HG03354 (cell line): ENCODE data around the gene TRIM17.

ENCODE experiments used
- ATAC-seq: cut with Tn5 transposase; IDR thresholded peaks from one replicate; pipeline ENCODE4 v1.9.1; 2021; ENCODE audit warnings: mild to moderate bottlenecking; ENCODE audit not compliant: unreplicated experiment, poor library complexity, severe bottlenecking

The TRIM17 gene

DNA sequence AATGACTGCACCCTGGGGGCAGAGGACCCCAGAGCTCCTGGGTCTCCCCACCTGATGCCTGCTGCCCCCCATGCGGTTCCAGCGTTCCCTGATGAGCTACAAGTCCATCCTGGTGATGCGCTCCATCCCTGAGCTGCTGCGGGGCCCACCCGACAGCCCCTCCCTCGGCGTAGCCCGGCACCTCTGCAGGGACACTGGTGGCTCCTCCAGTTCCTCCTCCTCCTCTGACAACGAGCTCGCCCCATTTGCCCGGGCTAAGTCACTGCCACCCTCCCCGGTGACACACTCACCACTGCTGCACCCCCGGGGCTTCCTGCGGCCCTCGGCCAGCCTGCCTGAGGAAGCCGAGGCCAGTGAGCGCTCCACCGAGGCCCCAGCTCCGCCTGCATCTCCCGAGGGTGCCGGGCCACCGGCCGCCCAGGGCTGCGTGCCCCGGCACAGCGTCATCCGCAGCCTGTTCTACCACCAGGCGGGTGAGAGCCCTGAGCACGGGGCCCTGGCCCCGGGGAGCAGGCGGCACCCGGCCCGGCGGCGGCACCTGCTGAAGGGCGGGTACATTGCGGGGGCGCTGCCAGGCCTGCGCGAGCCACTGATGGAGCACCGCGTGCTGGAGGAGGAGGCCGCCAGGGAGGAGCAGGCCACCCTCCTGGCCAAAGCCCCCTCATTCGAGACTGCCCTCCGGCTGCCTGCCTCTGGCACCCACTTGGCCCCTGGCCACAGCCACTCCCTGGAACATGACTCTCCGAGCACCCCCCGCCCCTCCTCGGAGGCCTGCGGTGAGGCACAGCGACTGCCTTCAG lies 45.5 kb downstream of the TRIM17 start:
- no peak for ATAC-seq

GRCh38 chr1:228370439-228370940 lies 46.2 kb downstream of the TRIM17 start:
- ATAC-seq: no peak

GRCh38 chr1:228369608-228370438 lies 46.8 kb downstream of the TRIM17 start:
- ATAC-seq: no peak

DNA sequence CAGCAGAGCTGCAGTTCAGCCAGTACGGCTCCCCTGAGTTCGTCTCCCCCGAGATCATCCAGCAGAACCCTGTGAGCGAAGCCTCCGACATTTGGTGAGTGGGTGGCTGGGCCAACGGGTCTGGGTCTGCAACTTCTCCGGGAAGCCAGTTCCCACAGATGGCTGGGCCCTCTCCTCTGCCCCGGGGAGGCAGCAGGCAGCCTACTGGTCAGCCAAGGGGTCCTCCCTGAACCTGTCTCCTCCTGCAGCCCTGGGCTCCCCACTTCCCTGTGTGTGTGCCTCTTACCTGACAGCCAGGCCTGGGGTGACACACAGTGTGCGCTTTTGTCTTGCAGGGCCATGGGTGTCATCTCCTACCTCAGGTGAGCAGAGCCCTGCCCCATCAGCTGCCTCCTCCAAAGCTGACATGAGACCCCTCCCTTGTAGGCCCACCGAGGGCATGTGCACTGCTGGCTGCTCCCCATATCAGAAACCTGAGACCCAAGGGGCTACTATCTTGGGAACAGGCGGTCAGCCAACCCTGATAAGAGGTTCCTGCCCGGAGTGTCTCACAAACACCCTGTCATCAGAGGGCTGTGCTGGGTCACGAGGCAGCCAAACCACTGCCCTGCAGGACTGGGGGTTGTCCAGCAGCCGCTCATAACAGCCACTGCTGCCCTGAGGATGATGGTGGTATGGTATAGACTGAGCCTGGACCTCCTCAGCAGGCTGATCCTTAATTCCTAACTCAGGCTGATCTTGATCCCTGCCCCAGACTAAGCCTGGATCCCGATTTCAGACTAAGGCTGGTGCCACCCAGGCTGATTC lies 47.7 kb downstream of the TRIM17 start:
- no peak for ATAC-seq

DNA sequence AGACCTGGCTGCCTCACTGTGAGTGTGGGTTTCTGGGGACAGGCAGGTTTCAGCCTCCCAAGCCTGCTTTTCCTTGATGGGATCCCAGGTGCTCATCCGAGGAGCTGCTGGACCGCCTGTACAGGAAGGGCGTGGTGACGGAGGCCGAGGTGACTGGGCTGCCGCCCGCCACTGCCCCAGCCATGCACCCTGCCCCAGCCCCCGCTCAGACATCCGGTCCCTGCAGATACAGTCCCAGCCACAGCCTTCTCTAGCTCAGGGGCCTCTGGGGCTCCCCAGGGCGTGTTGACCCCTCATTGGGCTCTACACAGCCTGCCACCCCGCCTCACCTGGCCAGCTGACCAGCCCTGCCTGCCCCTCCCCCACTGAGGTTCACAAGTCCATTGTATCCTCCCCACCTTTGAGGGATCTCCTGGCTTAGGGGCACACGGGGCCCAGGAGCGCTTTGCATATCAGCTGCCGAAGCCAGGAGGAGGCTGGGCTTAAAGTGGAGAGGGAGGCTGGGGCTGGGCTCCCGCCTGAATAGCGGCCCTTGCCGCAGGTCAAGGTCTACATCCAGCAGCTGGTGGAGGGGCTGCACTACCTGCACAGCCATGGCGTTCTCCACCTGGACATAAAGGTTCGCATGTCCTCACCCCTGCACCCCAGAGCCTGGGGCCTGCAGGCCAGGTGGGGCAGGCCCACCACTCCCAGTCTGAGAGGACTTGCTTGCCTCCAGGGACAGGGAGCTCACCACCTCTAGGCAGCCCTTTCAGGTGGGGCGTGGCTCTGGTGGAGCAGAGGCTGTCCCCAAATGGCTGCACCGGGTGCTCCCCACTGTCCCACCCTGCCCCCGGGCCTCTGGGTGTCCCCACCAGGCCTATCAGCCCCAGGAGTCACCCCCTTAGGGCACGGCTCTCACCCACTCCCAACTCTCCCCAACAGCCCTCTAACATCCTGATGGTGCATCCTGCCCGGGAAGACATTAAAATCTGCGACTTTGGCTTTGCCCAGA lies 48.6 kb downstream of the TRIM17 start:
- ATAC-seq: no peak

DNA sequence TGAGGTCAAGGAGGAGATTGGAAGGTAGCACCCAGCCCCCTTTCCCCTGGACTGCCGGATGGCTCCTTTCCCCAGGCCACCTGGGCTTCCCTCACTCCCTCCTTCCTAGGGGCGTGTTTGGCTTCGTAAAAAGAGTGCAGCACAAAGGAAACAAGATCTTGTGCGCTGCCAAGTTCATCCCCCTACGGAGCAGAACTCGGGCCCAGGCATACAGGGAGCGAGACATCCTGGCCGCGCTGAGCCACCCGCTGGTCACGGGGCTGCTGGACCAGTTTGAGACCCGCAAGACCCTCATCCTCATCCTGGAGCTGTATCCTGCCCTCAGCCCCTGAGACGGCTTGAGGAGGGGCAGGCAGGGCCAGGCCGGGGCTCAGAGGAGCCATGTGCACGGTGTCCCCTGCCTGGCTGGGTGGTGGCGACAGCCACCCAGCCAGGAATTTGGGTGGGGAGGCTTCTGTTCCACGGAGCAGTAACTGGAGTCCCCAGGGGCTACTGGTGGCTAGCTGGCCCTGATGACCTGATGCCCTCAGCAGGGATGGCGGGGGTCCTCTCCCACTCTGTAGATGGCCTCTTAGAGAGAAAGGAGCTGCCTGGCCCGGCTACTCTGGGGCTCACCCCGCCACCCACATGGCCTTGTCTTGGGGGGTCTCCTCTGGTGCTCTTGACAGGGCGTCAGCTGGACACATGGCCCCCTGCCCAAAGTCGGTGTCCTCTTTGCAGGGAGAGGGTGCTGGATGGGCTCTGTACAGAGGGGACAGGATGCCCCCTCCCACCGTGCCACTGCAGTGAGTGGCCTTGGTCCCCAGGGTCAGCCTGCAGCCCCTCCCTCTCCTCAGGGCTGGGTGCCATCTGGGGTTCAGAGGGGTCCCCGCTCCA lies 49.6 kb downstream of the TRIM17 start:
- no peak for ATAC-seq

- ATAC-seq: no peak
Measured at GRCh38 chr1:228366062-228366865, 50.4 kb downstream of the TRIM17 start.

- ATAC-seq: no peak
Measured at GRCh38 chr1:228365271-228366061, 51.2 kb downstream of the TRIM17 start.

DNA sequence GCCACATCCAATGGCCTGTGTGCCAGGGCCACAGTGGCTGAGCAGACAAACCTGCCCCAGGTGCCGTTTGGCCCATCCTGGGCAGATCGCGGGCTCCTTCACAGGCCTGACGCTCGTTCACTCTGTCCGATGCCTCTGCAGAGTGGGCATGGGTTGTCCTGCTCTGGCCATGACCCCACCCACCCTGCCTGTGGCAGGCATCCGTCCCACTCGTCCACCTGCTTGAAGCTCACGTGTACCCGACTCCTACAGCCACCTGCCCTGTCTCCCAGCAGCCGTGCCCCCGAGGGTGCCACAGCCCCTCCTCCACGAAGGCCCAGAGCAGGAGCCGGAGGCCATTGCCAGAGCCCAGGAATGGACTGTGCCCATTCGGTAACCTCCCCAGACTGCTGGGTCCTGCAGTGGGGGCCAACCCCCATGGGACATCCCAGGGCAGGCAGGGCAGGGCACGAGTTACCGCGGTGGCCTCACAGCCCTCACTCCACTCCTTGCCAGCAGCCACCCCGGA lies 51.9 kb downstream of the TRIM17 start:
- no peak for ATAC-seq

GRCh38 chr1:228364068-228364705 lies 52.5 kb downstream of the TRIM17 start:
- no peak for ATAC-seq

GRCh38 chr1:228363686-228364067 lies 53.0 kb downstream of the TRIM17 start:
- no peak for ATAC-seq

DNA sequence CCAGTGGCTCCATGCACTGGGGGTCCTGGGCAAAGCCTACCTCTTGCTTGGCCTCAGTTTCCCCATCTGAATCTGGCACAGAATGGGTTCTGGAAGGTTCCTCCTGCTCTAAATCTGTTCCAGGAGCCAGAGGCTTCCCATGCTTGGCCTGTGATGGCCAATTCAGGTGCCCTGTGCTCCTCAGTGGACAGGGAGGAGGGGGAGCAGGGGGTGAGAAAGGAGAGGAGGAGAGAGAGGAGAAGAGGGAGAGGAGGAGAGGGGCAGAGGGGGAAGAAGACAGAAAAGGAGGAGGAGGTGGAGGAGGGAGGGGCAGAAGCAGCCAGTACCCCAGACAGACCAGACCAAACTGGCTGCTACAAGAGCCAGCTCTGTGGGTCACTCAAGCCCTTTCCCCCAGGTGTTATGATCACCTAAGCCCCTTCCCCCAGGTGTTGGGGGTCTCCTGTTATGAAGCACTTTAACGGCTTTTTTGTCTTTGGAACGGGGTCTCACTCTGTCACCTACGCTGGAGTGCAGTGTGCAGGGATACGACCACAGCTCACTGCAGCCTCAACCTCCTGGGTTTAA lies 53.7 kb downstream of the TRIM17 start:
- ATAC-seq: no peak

DNA sequence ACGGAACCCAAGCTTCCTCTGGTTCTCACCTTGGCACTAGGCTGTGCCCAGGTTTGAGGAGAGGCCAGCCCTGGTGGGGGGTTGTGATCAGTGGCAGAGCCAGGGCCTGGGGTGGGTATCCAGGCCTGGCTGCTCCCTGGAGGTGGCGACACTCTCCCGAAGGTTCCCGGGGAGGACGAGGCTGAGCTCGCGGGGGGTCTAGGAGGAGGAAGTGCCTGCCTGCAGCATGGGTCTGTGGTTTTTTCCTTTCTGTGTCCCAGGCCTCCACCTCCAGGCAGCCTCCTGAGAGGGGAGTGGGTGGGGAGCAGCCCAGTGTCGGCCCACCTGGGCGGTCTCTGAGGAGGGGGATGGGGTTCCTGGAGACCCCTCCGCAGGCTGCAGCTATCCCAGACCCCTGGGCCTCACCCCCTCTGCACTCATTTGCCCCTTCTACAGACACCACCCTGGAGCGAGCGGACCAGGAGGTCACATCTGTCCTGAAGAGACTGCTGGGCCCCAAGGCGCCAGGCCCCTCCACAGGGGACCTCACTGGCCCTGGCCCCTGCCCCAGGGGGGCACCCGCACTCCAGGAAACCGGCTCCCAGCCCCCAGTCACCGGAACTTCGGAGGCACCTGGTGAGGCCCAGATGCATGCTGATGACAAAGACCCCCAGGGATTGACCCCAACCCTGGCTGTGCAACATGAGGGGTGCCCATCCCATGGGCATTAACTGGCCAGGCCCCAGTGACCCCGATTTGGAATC lies 54.3 kb downstream of the TRIM17 start:
- ATAC-seq: no peak

DNA sequence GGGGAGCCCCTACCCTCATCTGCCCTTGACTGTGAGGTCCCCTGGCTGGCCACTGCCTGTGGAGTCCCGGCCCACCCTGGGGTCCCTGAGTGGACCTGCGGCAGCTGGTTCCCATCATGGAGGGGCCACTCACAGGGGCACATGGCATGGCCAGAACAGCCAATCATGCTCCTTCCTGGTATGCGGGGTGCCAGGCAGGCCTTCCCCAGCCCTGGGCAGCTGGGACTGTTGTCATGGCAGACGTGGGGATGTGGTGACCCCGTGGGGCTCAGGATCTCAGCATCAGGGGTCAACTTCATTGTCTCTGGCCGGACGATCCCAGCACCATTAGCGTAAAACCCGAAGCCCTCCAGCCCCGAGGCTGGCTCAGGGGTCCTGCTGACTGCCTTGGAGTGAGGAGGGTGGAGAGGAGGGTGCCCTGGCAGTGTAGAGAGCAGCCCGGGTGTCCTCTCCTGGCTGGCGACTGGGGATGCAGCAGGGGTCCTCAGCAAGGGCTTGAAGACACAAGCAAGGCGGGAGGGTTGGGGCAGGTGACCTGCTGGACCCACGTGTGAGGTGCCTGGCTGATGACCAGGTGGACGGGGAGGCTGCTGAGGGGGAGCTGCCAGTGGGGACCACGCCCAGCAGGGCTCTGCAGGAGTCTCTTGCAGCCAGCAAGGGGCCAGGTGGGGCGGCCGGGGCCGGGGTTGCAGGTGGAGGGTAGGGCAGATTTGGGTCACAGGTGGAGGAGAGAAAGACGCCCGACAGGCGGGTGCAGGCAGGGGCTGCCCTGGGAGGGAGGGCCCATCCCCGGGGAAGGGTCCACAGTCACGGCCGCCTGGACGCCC lies 55.1 kb downstream of the TRIM17 start:
- no peak for ATAC-seq
